ENCODE measurements around the gene SLC25A15. TPM values are rescaled to one million over a fixed set of nuclear protein-coding genes. Genes with fewer than 3 reads are reported as not detected.

Gene SLC25A15
- 7.7 and 23.8 TPM in 2 replicates for total RNA-seq

DNA sequence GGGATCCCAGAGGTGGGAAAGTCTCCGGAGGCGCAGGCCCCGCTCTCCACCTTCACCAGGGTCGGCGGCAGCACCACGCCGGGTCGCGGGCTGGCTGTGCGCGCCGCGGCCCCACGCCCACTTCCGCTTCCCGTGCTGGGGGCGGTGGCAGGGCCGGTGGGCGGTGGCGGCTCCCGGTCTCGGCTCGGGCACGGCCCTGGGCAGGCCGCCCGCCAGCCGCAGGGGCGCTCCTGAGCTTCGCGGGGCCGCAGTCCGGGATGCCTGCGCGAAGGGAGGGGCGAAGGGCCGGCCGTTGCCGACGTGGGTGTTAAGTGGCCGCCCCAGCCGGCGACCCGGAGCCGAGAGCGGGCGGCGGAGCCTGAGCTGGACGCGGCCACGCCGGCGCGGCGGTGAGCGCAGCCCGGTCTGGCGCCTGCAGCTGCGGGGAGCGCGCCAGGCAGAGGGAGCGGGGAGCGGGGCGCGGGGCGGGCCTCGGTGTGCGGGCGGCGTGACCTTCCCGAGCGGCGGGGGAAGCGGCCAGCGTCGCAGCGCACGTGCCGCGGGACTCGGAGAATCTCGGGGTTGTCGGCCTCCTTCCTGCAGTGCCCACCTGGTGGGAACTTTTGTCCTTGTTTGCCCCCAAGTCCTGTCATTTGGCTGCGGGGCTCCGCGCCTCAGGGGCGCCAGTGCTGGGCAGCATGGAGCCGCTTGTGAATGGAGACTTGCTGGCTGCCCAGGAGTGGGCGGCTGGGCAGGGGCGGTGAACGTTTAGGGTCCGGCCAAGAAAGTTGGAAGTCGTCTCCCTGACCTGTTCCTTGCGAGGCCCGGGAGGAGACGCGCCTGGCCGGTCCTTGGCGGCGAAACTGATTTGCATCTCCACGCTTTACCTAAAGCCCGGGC lies at the start of gene SLC25A15:
TSS of gene SLC25A15 (plus strand) at position 337 of the 879 bp plus-strand sequence. CDS start 3,616 bp downstream, outside the sequence.

GRCh38 chr13:40770934-40771618 lies 18.3 kb upstream of the SLC25A15 start, which contains the start of gene MRPS31:
TSS of gene MRPS31 (minus strand) at chr13:40771190. CDS start at chr13:40771136, 54 bp downstream.

Other genes starting within 250 kb of the SLC25A15 start
- 5.4 and 20.4 TPM in 2 replicates for gene FOXO1, start 123.0 kb upstream of the SLC25A15 start, total RNA-seq
- gene MRPS31, start 18.4 kb upstream of the SLC25A15 start, total RNA-seq, result 18.7 and 27.8 TPM in 2 replicates
- gene ELF1, start 229.7 kb downstream of the SLC25A15 start, total RNA-seq, result 29.5 and 43.6 TPM in 2 replicates